ENCODE results near the gene MAN2A2. TPM values are rescaled to one million over a fixed set of nuclear protein-coding genes. Genes with fewer than 3 reads are reported as not detected.

The MAN2A2 gene
- total and polyA plus RNA-seq, 2 of the 8 experiments (the other 6 are each of a cell fraction or from before 2014, with no cell fraction given), result 23.1 to 29.7 TPM

- DNase-seq (ENCODE audit: low read depth in 1 of 2, low spot score in 2 of 2) (no peak), FAIRE-seq (no peak)
- Histone ChIP-seq H2BK120ac (replicated peaks; ENCODE audit: low read depth, low read length) (no peak overlapping the region), H3K9ac (replicated peaks in 1 of 4; ENCODE audit: extremely low read depth in 1 of 4, low read depth in 3 of 4, low read length in 3 of 4) (no peak overlapping the region), H3K9me3 (ENCODE audit: insufficient read depth in 2 of 2, low read depth in 1 of 2, low read length in 1 of 2) (no peaks in the 10 kb centered on the region), H3K18ac (ENCODE audit: extremely low read depth, low read length) (no peak overlapping the region), H3K14ac (ENCODE audit: insufficient read length) (no peak overlapping the region), H3K4ac (replicated peaks; ENCODE audit: insufficient read length, low read depth, low read length) (no peak overlapping the region), H2BK15ac (ENCODE audit: low read length) (no peak overlapping the region), H3K27me3 (replicated peaks in 1 of 4; ENCODE audit: control insufficient read depth in 3 of 4, extremely low read depth in 1 of 4, insufficient read depth in 3 of 4, low read length in 3 of 4) (no peaks in the 10 kb centered on the region), H3K4me1 (replicated peaks in 1 of 4; ENCODE audit: control insufficient read depth in 3 of 4, insufficient read depth in 4 of 4, low read length in 3 of 4) (peaks cover 0 to 2% (median 0%) of the 10 kb centered on the region in 4 experiments; a peak in 1 of 7 replicates), H3K36me3 (ENCODE audit: control insufficient read depth in 2 of 4, insufficient read depth in 4 of 4, low read length in 3 of 4) (peaks cover 0 to 2% (median 0%) of the 10 kb centered on the region in 4 experiments; a peak in 2 of 8 replicates), H3K23ac (ENCODE audit: insufficient read length) (no peak overlapping the region), H3K79me2 (ENCODE audit: control insufficient read depth in 1 of 2, insufficient read depth in 2 of 2, low read length in 2 of 2) (no peaks in the 10 kb centered on the region), H2AFZ (ENCODE audit: low read length) (no peak overlapping the region), H3K23me2 (ENCODE audit: low read depth, low read length) (no peaks in the 10 kb centered on the region), H4K20me1 (replicated peaks in 1 of 2; ENCODE audit: control insufficient read depth in 1 of 2, insufficient read depth in 2 of 2, low read length in 2 of 2) (peaks cover 0 to 3% of the 10 kb centered on the region in 2 experiments), H3K56ac (replicated peaks; ENCODE audit: insufficient read length, low read depth, low read length) (no peak overlapping the region), H2BK5ac (ENCODE audit: low read depth, low read length) (no peak overlapping the region), H3K4me3 (ENCODE audit: extremely low read depth in 1 of 4, insufficient read depth in 2 of 4, low read depth in 3 of 4, low read length in 4 of 4) (no peak overlapping the region), H4K91ac (replicated peaks; ENCODE audit: insufficient read length, low read length) (no peak overlapping the region), H2BK20ac (ENCODE audit: low read length) (no peak overlapping the region), H3K79me1 (ENCODE audit: low read depth, low read length) (no peaks in the 10 kb centered on the region), H2BK12ac (ENCODE audit: low read depth, low read length) (no peak overlapping the region), H2AK5ac (ENCODE audit: low read depth, low read length) (no peak overlapping the region), H3K27ac (ENCODE audit: low read depth, low read length) (no peak overlapping the region), H4K8ac (ENCODE audit: extremely low read depth, insufficient read depth, low read length) (no peak overlapping the region), H3K4me2 (ENCODE audit: insufficient read depth in 1 of 2, low read depth in 2 of 2, low read length in 2 of 2) (no peak overlapping the region), H4K5ac (ENCODE audit: insufficient read length, low read depth, low read length) (no peak overlapping the region)
- ChIA-PET POLR2A (ENCODE audit: partially characterized antibody) (no interaction called here), CTCF (ENCODE audit: partially characterized antibody) (interaction anchor here (0.7 to 6.0 kb wide), 3 partner anchors 10 to 41 kb away, joined by 3 to 42 read pairs (median 4); partner anchors contain the start of genes HDDC3 and MAN2A2)
- 88% methylated on average over 9 of the region's 11 CpGs; no CpG with 5 or more reads in 1 of the 2 experiments for WGBS, 2 experiments (ENCODE audit: extremely low coverage in 1 of 2, insufficient coverage in 1 of 2, insufficient read length in 1 of 2, insufficient replicate concordance in 2 of 2, low coverage in 1 of 2, low lambda C conversion rate in 2 of 2, missing lambda C conversion rate in 1 of 2)
Measured at GRCh38 chr15:90892023-90892422, 11.1 kb upstream of the MAN2A2 start.
